HG03460 (cell line): ENCODE measurements around the gene YPEL1.
"Not testable (repeated sequence)": the region's sequence is repeated elsewhere in the genome, so short reads cannot be mapped to it uniquely, and the experiment has no call there.

Experiments
- ATAC-seq: cut with Tn5 transposase; IDR thresholded peaks from one replicate; pipeline ENCODE4 v1.9.1; 2021; ENCODE audit not compliant: unreplicated experiment

YPEL1 gene

DNA sequence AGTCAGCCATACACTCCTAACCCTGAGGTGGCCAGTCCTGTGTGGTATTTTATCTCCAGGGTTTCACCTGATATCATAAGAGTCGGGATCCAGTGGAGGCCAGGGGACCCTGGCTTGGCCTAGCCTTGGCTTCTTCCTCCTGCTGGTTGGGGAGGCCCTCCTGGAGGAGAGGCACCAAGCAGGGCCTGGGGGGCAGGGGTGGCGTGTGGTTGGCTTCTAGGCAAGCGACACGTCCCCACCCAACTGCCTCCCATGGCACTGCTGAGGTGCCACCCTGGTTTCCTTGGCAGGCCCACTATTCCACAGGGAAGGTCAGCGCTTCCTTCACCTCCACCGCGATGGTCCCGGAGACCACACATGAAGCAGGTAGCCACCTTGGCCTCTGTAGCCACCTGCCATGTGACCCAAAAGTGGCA lies 49.4 kb downstream of the YPEL1 start:
- ATAC-seq: no peak

DNA sequence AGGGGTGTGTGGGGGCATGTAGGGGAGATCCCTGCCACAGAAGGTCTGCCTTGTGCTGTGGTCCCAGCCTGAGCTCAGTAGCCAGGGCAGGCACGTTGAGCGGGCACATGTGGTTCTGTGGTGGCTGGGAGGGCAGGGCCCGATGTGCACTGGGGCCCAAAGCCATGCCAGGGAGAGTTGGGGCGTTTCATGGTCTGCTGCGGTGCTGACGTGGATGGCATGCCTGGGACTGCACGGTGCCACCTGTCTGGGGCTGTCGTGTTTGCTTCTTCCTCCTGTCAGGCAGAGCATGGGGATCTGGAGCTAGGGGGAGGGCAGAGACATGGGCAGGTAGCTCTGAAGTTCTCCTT lies 50.5 kb downstream of the YPEL1 start:
- ATAC-seq: no peak

- ATAC-seq: no peak
Measured at GRCh38 chr22:21684492-21685163, 51.0 kb downstream of the YPEL1 start.

DNA sequence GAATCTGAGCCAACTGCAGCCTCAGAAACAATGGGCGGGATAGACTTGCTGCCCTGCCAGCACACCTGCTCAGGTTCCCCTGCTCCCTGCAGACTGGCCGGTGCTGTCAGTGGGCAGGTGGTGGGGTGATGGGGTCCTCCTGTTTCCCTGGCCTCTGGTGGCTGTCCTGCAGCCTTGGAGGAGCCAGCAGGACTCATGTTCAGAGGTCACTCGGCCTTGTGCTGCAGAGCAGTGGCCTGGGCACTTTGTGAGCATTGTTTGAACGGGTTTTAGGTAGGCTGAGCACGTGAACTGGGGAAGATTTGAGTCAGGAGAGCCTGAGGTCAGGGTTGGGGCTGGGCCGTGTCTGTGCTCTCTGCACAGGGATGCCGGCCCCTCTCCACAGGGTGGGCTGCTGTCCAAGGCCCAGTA lies 52.2 kb downstream of the YPEL1 start:
- ATAC-seq: no peak

GRCh38 chr22:21682385-21683175 lies 53.0 kb downstream of the YPEL1 start:
- no peak for ATAC-seq

DNA sequence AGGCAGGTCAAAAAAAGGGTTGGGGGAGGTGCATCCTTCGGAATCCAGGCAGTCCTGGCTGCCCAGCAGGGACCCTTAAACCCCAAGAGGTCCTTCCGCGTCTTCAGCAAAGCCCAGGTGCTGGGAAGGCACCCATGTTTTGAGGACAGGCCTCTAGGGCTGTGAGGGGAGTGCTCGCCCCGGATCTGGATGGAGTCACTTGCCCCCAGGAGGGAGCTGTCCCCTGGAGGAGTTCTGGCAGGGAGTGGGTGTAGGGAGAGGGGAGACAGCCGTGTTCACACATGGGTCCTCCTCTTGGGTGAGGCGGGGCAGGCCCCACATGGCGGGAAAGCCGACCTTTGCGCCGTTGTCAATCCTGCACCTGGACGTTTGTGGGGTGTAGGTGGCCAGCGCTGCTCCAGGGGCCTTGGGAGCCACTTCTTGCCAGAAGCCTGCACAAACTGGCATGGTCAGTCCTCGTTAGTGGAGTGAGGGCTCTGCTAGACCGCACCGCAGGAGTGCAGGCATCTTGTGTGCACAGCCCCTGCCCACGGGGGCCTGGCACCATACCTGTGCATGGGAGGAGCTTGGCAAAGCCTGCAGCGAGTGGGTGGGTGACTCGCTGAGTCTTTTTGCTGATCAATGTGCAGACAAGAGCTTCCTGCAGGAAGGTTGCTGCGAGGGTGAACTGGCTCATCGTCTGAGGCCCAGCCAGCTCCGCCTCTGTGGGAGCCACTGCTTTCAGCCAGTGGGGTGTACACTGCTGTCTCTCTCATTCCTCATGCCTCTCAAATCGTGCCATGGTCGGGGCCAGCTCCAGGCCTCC lies 53.8 kb downstream of the YPEL1 start:
- no peak for ATAC-seq

DNA sequence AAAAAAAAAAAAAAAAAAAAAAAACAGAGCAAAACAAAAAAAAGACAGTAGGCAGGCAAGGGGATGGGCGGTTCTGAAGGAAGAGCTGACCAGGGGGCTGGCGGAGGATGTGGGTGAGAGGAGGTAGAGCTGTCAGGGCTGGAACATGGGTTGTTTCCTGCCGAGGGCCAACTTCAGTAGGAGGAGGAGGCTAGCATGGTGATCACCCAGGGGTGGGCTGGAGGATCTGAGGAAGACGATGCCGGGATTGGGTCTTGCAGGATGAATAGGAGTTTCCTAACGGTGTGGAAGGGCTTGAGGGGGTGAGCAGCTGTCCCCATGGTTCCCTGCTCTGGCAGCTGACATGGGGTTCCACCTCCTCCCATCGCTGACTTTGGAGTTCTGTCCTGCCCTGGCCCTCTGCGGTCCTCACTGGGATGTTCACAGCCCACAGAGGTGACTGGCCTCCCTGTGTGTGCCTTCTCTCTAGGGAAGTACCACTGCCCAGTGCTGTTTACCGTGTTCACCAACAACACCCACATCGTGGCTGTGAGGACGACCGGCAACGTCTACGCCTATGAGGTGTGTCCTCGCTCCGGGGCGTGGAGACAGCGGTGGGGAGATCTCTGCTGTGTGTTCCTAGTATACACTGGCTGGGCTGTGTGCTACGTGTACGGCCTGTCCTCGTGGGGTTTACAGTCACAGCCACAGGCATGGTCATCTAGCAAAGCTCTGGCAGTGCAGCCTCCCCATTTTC lies 54.6 kb downstream of the YPEL1 start:
- ATAC-seq: no peak

- no peak for ATAC-seq
Measured at GRCh38 chr22:21679383-21679782, 56.2 kb downstream of the YPEL1 start.

GRCh38 chr22:21678842-21679241 lies 56.8 kb downstream of the YPEL1 start:
- ATAC-seq: not testable (repeated sequence)

- ATAC-seq: no peak
Measured at GRCh38 chr22:21677606-21678443, 57.8 kb downstream of the YPEL1 start.

DNA sequence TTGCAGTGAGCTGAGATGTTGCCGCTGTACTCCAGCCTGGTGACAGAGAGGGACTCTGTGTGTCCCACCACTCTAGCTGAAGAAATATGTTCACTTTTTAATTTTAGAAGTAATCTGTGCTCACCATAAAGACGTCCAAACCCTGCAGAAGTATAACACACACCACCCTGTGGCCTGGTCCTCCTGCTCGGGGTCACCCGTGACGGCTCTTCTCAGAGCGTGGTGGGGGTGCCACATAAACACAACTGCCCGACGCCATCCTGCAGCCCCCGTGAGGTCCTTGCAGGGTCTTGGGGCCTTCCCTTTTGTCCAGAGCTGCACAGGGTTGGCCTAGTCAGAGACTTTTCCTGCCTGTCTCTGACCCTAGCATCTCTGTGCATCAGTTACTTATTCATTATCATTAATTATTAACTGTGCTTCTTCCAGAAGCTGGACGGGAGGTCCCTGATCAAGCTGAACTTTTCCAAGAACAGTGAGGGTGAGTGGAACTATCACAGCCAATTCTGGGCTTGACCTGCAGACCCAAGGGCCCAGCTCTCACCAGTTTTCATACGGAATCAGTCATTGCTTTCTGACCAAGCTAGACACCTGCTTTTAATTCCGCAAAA lies 60.9 kb downstream of the YPEL1 start:
- ATAC-seq: no peak

DNA sequence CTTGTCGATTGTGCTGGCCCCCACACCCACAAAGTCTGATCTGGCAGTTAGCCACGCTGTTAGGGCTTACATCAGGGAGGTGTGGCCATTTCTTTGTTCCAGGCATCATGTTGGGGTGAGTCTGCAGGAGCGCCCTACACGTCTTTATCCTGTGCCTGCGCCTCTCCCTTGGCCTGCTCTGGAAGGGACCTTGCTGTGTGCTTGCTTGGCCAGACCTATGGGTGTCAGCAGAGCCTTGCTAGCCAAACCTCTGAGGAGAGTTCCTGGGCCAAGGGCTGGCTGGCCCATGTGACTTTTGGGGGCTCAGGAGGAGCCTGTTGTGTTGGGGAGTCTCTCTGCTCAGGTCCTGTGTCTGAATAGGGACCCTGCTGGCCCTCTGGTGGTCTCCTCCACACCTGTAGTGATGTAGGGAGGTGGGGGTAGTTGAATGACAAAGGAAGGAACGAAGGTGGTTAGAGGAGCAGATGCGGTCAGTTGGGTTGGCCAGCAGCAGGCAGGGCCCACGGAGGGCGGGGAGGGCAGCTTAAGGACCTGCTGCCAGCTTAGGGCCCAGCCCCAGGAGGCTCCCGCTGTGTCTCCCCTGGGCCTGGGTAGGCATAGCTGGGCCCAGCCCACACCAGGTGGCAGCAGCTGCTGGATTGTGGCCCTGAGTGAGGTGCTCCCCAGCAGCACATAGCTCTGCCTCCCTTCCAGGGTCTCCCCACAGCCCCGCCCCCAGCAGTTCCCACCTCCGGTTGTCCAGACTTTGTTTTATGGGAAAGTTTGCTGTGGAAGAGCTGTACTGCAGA lies 61.9 kb downstream of the YPEL1 start:
- ATAC-seq: no peak

DNA sequence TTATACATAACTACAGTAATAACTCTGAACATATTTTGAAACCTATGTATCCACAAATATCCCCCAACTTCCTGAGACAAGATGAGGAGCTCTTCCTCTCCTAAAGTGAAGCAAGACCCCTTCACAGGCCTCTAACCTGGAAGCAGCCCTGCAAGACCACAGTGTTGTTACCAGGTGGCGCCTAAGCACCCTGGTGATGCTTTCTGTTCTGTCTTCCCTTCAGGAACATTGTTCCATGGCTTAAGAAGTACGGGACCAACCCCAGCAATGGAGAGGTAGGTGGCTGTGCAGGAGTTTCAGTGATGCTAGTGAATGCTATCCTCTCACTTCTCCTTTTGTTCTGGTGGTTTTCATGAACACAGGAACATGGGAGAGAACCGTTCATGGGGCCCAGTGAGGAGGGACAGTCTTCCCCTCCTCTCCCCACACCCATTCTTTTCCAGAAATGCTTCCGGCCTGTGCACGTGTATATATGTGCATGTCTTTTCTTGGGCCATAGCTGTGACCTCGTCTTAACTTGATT lies 63.4 kb downstream of the YPEL1 start:
- no peak for ATAC-seq

DNA sequence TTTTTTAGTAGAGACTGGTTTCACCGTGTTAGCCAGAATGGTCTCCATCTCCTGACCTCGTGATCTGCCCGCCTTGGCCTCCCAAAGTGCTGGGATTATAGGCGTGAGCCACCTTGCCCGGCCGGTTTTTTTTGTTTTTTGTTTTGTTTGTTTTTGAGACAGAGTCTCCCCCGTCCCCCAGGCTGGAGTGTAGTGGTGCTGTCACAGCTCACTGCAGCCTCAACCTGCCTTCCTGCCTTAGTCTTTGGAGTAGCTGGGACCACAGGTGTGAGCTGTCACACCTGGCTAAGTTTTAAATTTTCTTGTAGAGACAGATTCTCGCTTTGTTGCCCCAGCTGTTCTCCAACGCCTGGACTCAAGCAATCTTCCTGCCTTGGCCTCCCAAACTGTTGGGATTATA lies 66.6 kb downstream of the YPEL1 start:
- no peak for ATAC-seq

- no peak for ATAC-seq
Measured at GRCh38 chr22:21666786-21667185, 68.8 kb downstream of the YPEL1 start.

DNA sequence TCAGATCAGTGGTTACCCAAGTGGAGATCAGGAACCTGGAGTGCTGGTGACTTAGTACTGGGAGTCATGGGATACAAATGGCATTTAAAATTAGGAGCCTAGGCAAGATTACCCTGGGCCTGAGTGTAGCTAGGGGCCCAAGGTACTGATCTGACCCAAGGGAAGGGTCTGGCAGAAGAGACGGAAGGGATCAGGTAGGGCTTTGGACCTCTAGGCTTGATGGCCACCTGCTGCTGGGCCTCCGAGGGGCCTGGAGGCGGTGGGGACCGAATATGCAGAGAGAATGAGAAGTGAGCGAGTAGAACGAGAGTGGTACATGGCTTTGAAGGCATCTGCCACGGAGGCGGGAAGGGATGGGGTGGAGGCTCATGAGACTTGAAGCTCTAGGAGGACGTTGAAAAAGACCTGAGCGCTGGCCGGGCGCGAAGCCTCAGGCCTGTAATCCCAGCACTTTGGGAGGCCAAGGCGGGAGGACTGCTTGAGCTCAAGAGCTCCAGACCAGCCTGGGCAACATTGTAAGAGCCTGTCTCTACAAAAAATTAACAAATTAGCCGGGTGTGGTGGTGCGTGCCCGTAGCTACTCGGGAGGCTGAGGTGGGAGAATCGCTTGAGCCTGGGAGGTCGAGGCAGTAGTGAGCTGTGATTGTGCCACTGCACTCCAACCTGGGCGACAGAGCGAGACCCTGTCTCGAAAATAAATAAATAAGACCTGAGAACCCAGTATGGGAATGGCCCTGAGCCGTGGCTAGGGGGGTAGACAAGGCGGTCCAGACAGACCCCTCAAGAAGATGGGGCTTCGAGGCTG lies 70.3 kb downstream of the YPEL1 start:
- ATAC-seq: no peak

- ATAC-seq: no peak
Measured at GRCh38 chr22:21663738-21664137, 71.9 kb downstream of the YPEL1 start.

GRCh38 chr22:21661991-21662390 lies 73.6 kb downstream of the YPEL1 start:
- no peak for ATAC-seq
